Nephron (organoid): ENCODE measurements around the gene GNB1.

Experiments
- H3K27ac Mint-ChIP-seq, 3 experiments: 2 replicates each; pipeline ENCODE4 v1.8.0; 2020; ENCODE audit warnings: mixed read lengths in 3 of 3, mild to moderate bottlenecking in 2 of 3, moderate library complexity in 1 of 3
- H3K27me3 Mint-ChIP-seq: 2 replicates; pipeline ENCODE4 v1.8.0; 2021; ENCODE audit warnings: low read depth, mild to moderate bottlenecking, moderate library complexity, mixed read lengths
- H3K36me3 Mint-ChIP-seq: 2 replicates; pipeline ENCODE4 v1.8.0; 2020; ENCODE audit warnings: low read depth, mixed read lengths
- H3K4me1 Mint-ChIP-seq: 2 replicates; pipeline ENCODE4 v1.8.0; 2020; ENCODE audit warnings: mixed read lengths
- H3K4me3 Mint-ChIP-seq, 3 experiments: 2 replicates each; pipeline ENCODE4 v1.8.0; 2020; ENCODE audit warnings: mild to moderate bottlenecking in 3 of 3, mixed read lengths in 3 of 3, moderate library complexity in 2 of 3
- H3K9me3 Mint-ChIP-seq: 2 replicates; pipeline ENCODE4 v1.8.0; 2020; ENCODE audit warnings: mixed read lengths
- TF ChIP-seq, protein P1 (sequence below), 3 experiments: fragments of 200-600 bp; sonication (generic); IDR thresholded peaks; one replicate each; pipeline ENCODE4 v1.5.0; 2021; ENCODE audit warnings: antibody characterized with exemption in 3 of 3; ENCODE audit not compliant: unreplicated experiment in 3 of 3

GNB1 gene

DNA sequence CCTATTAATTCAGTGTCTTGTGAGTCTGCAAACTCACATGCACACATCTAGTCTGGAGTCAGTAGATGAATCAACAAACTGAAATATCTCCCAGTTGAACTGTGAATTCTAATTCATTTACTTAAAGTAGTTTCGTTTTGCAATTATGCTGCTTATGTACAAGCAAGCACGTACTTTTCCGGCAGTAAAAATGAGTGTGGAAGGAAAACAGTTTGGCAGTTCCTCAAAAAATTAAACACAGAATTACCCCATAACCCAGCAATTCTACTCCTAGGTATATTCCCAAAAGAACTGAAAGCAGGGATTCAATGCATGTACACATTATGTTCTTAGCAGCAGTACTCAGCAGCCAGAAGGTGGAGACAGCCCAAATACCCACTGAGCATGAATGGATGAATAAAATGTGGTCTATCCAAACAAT, 49.3 kb downstream of the GNB1 start:
- no peak overlapping the region for H3K4me3 Mint-ChIP-seq
- peaks cover 37% of the 10 kb centered on the region for H3K36me3 Mint-ChIP-seq
- peaks cover 26% of the 10 kb centered on the region for H3K4me1 Mint-ChIP-seq
- H3K27me3 Mint-ChIP-seq: no peaks in the 10 kb centered on the region
- TF ChIP-seq, protein P1, sequence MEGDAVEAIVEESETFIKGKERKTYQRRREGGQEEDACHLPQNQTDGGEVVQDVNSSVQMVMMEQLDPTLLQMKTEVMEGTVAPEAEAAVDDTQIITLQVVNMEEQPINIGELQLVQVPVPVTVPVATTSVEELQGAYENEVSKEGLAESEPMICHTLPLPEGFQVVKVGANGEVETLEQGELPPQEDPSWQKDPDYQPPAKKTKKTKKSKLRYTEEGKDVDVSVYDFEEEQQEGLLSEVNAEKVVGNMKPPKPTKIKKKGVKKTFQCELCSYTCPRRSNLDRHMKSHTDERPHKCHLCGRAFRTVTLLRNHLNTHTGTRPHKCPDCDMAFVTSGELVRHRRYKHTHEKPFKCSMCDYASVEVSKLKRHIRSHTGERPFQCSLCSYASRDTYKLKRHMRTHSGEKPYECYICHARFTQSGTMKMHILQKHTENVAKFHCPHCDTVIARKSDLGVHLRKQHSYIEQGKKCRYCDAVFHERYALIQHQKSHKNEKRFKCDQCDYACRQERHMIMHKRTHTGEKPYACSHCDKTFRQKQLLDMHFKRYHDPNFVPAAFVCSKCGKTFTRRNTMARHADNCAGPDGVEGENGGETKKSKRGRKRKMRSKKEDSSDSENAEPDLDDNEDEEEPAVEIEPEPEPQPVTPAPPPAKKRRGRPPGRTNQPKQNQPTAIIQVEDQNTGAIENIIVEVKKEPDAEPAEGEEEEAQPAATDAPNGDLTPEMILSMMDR (IDR thresholded peaks at IDR 0.05; ENCODE audit: unreplicated experiment in 3 of 3): no peak
- H3K9me3 Mint-ChIP-seq: no peaks in the 10 kb centered on the region
- H3K27ac Mint-ChIP-seq: peak overlapping the region in 2 of 3 experiments; percentile 12 to 59

DNA sequence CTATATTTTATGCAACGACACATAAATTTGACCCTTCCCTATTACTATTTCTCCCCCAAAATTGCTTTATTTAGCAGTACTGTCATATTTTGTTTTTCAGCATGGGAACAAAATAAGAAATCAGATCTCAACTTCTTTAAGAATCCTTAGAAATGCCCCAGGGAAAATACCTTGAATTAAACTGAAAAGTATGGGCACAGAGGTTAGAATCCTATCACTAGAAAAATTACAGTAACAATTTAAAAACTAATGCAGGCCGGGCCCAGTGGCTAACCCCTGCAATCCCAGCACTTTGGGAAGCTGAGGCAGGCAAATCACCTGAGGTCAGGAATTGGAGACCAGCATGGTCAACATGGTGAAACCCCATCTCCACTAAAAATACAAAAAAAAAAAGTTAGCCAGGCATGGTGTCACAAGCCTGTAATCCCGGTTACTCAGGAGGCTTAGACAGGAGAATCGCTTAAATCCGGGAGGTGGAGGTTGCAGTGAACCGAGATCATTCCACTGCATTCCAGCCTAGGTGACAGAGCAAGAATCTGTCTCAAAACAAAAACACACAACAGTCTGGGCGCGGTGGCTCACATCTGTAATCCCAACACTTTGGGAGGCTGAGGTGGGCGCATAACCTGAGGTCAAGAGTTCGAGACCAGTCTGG, 51.4 kb downstream of the GNB1 start:
- H3K9me3 Mint-ChIP-seq: no peaks in the 10 kb centered on the region
- no peaks in the 10 kb centered on the region for H3K27me3 Mint-ChIP-seq
- TF ChIP-seq, protein P1 (IDR thresholded peaks at IDR 0.05; ENCODE audit: unreplicated experiment in 3 of 3): no peak
- H3K4me3 Mint-ChIP-seq: no peak overlapping the region
- peaks cover 42% of the 10 kb centered on the region for H3K36me3 Mint-ChIP-seq
- H3K27ac Mint-ChIP-seq: no peak overlapping the region
- H3K4me1 Mint-ChIP-seq: peaks cover 20% of the 10 kb centered on the region

DNA sequence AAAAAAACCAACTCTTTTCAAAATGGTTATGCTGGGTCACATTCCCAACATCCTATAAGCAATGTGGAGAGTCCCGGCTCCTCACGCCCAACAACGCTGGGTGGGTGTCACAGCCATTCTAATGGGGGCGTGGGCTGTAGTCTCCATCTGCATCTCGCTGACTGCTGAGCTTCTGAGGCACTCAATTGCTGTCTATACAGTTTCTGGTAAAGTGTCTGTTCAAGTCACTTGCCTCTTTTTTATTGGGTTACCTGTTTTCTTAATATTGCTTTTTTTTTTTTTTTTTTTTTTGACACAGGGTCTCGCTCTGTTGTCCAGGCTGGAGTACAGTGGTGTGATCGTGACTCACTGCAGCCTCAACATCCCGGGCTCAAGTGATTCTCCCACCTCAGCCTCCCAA, 54.8 kb downstream of the GNB1 start:
- no peaks in the 10 kb centered on the region for H3K27me3 Mint-ChIP-seq
- TF ChIP-seq, protein P1 (IDR thresholded peaks at IDR 0.05; ENCODE audit: unreplicated experiment in 3 of 3): no peak
- peaks cover 17% of the 10 kb centered on the region for H3K4me1 Mint-ChIP-seq
- no peak overlapping the region for H3K4me3 Mint-ChIP-seq
- peaks cover 68% of the 10 kb centered on the region for H3K36me3 Mint-ChIP-seq
- no peak overlapping the region for H3K27ac Mint-ChIP-seq
- no peaks in the 10 kb centered on the region for H3K9me3 Mint-ChIP-seq

DNA sequence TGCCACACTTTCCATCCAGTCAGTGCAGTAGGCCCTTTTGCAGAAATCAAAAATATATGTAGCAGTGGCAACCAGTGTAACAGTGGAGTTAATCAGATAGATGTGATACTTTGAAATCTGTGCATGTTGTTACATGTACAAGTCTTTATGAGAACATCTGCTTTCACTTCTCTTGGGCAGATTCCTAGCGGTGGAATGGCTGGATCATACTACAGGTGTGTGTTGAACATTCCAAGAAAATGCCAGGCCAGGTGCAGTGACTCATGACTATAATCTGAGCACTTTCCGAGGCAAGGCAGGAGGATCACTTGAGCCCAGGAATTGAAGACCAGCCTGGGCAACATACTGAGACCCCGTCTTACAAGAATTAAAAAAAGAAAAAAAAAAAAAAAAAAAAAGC, 55.3 kb downstream of the GNB1 start:
- TF ChIP-seq, protein P1 (IDR thresholded peaks at IDR 0.05; ENCODE audit: unreplicated experiment in 3 of 3): no peak
- peaks cover 17% of the 10 kb centered on the region for H3K4me1 Mint-ChIP-seq
- peaks cover 69% of the 10 kb centered on the region for H3K36me3 Mint-ChIP-seq
- no peaks in the 10 kb centered on the region for H3K9me3 Mint-ChIP-seq
- no peak overlapping the region for H3K4me3 Mint-ChIP-seq
- no peaks in the 10 kb centered on the region for H3K27me3 Mint-ChIP-seq
- no peak overlapping the region for H3K27ac Mint-ChIP-seq

DNA sequence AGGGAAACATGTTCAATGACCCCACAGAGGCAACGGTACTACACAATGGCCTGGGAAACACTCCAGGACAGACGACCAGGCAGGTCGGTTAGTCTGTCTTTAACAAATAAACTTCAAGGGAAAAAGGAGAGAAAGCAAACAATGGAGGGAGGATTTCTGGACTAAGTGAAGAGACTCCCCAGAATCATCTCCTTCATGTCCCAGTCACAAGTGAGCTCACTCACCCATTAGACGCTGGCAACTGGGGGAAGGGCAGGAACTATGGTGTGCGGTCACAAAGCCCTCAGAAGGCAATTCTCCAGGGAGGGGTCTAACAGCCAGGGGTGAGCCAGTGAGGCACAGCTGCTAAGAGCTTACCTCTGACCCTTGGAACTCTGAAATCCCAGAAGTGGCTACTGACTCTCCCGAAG, 57.0 kb downstream of the GNB1 start:
- TF ChIP-seq, protein P1 (IDR thresholded peaks at IDR 0.05; ENCODE audit: unreplicated experiment in 3 of 3): no peak
- Mint-ChIP-seq H3K4me3 (no peak overlapping the region), H3K27me3 (no peaks in the 10 kb centered on the region), H3K36me3 (peaks cover 70% of the 10 kb centered on the region), H3K4me1 (peaks cover 17% of the 10 kb centered on the region), H3K9me3 (no peaks in the 10 kb centered on the region), H3K27ac (peak overlapping the region in 2 of 3 experiments; percentile 20 to 56)

DNA sequence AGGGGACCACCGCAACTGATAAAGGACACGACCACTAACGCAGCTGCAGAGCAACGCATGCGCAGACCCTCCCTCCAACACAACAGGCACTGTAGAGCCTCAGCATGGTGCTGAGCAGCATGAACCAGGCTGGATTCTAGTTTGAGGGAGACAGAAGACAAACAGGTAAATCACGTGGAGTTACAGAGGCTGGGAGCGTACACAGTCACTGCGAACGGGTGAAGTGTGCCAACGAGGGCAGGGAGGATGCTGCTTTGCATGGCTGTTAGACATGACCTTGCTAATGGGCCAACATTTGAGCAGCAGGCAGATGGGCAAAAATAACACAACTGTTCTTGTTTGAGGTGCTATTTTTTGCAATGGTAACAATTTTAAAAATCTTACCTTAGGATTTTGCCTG, 57.4 kb downstream of the GNB1 start:
- Mint-ChIP-seq H3K36me3 (peaks cover 68% of the 10 kb centered on the region), H3K27me3 (no peaks in the 10 kb centered on the region), H3K4me1 (peaks cover 17% of the 10 kb centered on the region), H3K27ac (peak overlapping the region in 2 of 3 experiments; percentile 56 to 61), H3K4me3 (no peak overlapping the region), H3K9me3 (no peaks in the 10 kb centered on the region)
- TF ChIP-seq, protein P1 (IDR thresholded peaks at IDR 0.05; ENCODE audit: unreplicated experiment in 3 of 3): no peak
